Parathyroid adenoma (tissue), 2 donors: ENCODE data around the gene RHBG.
"Not testable (repeated sequence)": the region's sequence is repeated elsewhere in the genome, so short reads cannot be mapped to it uniquely, and the experiment has no call there.

ENCODE experiments used
- H2AFZ ChIP-seq: fragments of 300-600 bp; sonication (generic); one replicate; pipeline ENCODE4 v1.7.0; 2017; ENCODE audit warnings: antibody characterized with exemption, mild to moderate bottlenecking
- H3K27ac ChIP-seq: fragments of 300-600 bp; sonication (generic); one replicate; pipeline ENCODE4 v1.7.0; 2017
- H3K27me3 ChIP-seq: fragments of 300-600 bp; sonication (generic); one replicate; pipeline ENCODE4 v1.7.0; 2017; ENCODE audit warnings: low read length; ENCODE audit not compliant: control insufficient read depth, insufficient read depth
- H3K36me3 ChIP-seq: fragments of 300-600 bp; sonication (generic); one replicate; pipeline ENCODE4 v1.7.0; 2017; ENCODE audit warnings: low read length; ENCODE audit not compliant: control insufficient read depth, insufficient read depth
- H3K4me1 ChIP-seq: fragments of 300-600 bp; sonication (generic); one replicate; pipeline ENCODE4 v1.7.0; 2017; ENCODE audit warnings: control low read depth
- H3K4me2 ChIP-seq: fragments of 300-600 bp; sonication (generic); one replicate; pipeline ENCODE4 v1.7.0; 2017; ENCODE audit warnings: low read length
- H3K4me3 ChIP-seq: fragments of 300-600 bp; sonication (generic); one replicate; pipeline ENCODE4 v1.7.0; 2017; ENCODE audit warnings: low read depth, low read length
- H3K79me2 ChIP-seq: fragments of 300-600 bp; sonication (generic); one replicate; pipeline ENCODE4 v1.7.0; 2017; ENCODE audit warnings: control low read depth
- H3K9ac ChIP-seq: fragments of 300-600 bp; sonication (generic); one replicate; pipeline ENCODE4 v1.7.0; 2017; ENCODE audit warnings: mild to moderate bottlenecking
- H3K9me3 ChIP-seq: fragments of 300-600 bp; sonication (generic); one replicate; pipeline ENCODE4 v1.7.0; 2017; ENCODE audit warnings: low read length; ENCODE audit not compliant: control insufficient read depth
- TF ChIP-seq, protein P1 (sequence below): fragments of 300-600 bp; sonication (generic); IDR thresholded peaks from one replicate; pipeline ENCODE4 v1.7.0; 2017; ENCODE audit warnings: antibody characterized with exemption, mild to moderate bottlenecking
- donor health status: primary hyperparathyroidism.

Gene RHBG

DNA sequence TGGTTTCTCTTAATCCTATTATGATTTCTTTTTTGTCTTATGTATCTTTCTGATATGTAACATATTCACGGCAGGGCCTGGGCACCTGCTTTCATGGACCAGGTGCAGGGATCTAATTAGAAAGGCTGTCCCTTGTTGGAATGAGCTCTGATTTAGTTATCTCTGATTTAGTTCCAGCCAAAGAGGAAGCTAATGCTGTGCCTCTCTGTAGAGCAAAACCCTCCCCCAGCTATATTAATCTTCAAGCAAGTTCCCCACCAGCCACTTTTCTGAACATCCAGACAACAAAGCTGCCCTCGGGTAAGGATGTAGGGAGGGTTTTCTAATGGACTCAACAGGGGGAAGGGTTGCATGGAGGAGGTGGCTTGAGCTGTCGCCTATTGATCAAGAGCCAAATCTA is 24.6 kb upstream of the RHBG start:
- Histone ChIP-seq H2AFZ (no peak overlapping the region), H3K79me2 (no peaks in the 10 kb centered on the region), H3K4me2 (no peak overlapping the region), H3K9me3 (no peaks in the 10 kb centered on the region), H3K9ac (no peak overlapping the region), H3K4me3 (no peak overlapping the region), H3K36me3 (no peaks in the 10 kb centered on the region), H3K27me3 (no peaks in the 10 kb centered on the region), H3K27ac (no peak overlapping the region), H3K4me1 (no peaks in the 10 kb centered on the region)
- TF ChIP-seq, protein P1, sequence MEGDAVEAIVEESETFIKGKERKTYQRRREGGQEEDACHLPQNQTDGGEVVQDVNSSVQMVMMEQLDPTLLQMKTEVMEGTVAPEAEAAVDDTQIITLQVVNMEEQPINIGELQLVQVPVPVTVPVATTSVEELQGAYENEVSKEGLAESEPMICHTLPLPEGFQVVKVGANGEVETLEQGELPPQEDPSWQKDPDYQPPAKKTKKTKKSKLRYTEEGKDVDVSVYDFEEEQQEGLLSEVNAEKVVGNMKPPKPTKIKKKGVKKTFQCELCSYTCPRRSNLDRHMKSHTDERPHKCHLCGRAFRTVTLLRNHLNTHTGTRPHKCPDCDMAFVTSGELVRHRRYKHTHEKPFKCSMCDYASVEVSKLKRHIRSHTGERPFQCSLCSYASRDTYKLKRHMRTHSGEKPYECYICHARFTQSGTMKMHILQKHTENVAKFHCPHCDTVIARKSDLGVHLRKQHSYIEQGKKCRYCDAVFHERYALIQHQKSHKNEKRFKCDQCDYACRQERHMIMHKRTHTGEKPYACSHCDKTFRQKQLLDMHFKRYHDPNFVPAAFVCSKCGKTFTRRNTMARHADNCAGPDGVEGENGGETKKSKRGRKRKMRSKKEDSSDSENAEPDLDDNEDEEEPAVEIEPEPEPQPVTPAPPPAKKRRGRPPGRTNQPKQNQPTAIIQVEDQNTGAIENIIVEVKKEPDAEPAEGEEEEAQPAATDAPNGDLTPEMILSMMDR, result no peak

- not testable (repeated sequence) for H3K9me3 ChIP-seq, H3K79me2 ChIP-seq, H3K4me1 ChIP-seq, H3K27ac ChIP-seq, H3K9ac ChIP-seq, H3K27me3 ChIP-seq, H3K36me3 ChIP-seq, H3K4me2 ChIP-seq, H3K4me3 ChIP-seq, H2AFZ ChIP-seq
These were observed 23.0 kb upstream of the RHBG start for GRCh38 chr1:156346035-156346434.

GRCh38 chr1:156346636-156347035 is 22.4 kb upstream of the RHBG start:
- Histone ChIP-seq H3K27me3 (no peaks in the 10 kb centered on the region), H3K27ac (no peak overlapping the region), H3K79me2 (no peaks in the 10 kb centered on the region), H3K4me2 (no peak overlapping the region), H3K4me3 (no peak overlapping the region), H2AFZ (no peak overlapping the region), H3K4me1 (no peaks in the 10 kb centered on the region), H3K9me3 (no peaks in the 10 kb centered on the region), H3K9ac (no peak overlapping the region), H3K36me3 (no peaks in the 10 kb centered on the region)
- TF ChIP-seq, protein P1, result no peak

GRCh38 chr1:156347331-156347730 is 21.7 kb upstream of the RHBG start:
- Histone ChIP-seq H3K79me2 (no peaks in the 10 kb centered on the region), H3K27me3 (no peaks in the 10 kb centered on the region), H3K27ac (no peak overlapping the region), H2AFZ (no peak overlapping the region), H3K4me3 (no peak overlapping the region), H3K4me1 (no peaks in the 10 kb centered on the region), H3K4me2 (no peak overlapping the region), H3K9me3 (no peaks in the 10 kb centered on the region), H3K9ac (no peak overlapping the region), H3K36me3 (no peaks in the 10 kb centered on the region)
- TF ChIP-seq, protein P1, result no peak

- not testable (repeated sequence) for H3K9ac ChIP-seq, H3K9me3 ChIP-seq, H3K4me1 ChIP-seq, H3K27me3 ChIP-seq, H3K4me3 ChIP-seq, H3K27ac ChIP-seq, H3K36me3 ChIP-seq, H3K79me2 ChIP-seq, H2AFZ ChIP-seq, H3K4me2 ChIP-seq
These were observed 16.5 kb upstream of the RHBG start for GRCh38 chr1:156352481-156352880.

DNA sequence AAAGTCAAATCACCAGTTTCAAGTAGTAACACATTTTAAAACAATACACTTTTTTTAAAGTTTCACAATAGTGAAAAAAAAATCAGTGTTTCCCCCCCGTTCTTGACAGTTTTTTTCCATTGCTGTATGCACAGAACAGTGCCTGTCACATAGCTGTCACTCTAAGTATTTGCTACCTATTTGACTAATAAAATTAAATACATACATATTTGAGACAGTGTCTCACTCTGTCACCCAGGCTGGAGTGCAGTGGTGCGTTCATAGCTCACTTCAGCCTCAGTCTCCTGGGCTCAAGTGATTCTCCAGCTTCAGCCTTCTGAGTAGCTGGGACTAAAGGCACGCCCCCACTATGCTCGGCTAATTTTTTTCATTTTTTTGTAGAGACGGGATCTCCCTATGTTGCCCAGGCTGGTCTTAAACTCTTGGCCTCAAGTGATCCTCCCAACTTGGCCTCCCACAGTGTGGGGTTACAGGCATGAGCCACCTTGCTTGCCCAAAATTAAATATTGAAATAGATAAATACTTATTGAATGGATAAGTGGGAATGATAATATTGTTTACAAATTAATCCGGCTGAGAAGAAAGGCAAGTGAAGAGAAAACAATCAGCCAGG is 12.6 kb upstream of the RHBG start:
- Histone ChIP-seq H3K27ac (no peak overlapping the region), H3K36me3 (no peaks in the 10 kb centered on the region), H2AFZ (no peak overlapping the region), H3K27me3 (no peaks in the 10 kb centered on the region), H3K4me3 (no peak overlapping the region), H3K9me3 (no peaks in the 10 kb centered on the region), H3K4me1 (no peaks in the 10 kb centered on the region), H3K79me2 (no peaks in the 10 kb centered on the region), H3K4me2 (no peak overlapping the region), H3K9ac (no peak overlapping the region)
- TF ChIP-seq, protein P1, result no peak
